ENCODE results near the gene DSCAM. TPM values are rescaled to one million over a fixed set of nuclear protein-coding genes. Genes with fewer than 3 reads are reported as not detected.

Gene DSCAM
- polyA plus RNA-seq, 1 donor = 0.85 TPM

DNA sequence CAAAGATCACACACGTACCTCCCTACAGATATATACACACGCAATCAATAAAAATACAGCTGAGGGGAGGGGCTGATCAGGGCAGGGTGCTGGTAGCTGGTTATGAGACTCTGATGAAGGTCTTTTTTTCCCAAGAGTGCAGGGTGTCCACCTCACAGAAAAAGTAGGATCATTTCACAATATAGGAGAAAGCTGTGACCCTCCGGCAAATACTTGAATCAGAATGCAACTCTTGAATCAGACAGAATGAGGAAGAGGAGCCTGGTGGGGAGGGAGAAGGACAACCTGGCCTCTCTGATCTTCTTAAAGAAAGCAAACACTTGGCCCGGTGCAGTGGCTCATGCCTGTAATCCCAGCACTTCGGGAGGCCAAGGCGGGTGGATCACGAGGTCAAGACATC is 710.4 kb downstream of the DSCAM start:
- WGBS (ENCODE audit: insufficient coverage, low lambda C conversion rate) = 100% methylated on average over 2 of the region's 7 CpGs
- H3K4me1 ChIP-seq (ENCODE audit: control insufficient read depth, insufficient read depth, low read length) = no peaks in the 10 kb centered on the region
- H3K9me3 ChIP-seq (ENCODE audit: control insufficient read depth, low read depth, low read length) = no peaks in the 10 kb centered on the region
- H3K36me3 ChIP-seq (ENCODE audit: control insufficient read depth, insufficient read depth, low read length) = no peaks in the 10 kb centered on the region
- no peaks in the 10 kb centered on the region for H3K27me3 ChIP-seq (ENCODE audit: control insufficient read depth, insufficient read depth, low read length)
- no peak overlapping the region for H3K4me3 ChIP-seq (ENCODE audit: low read length)
- H3K27ac ChIP-seq (ENCODE audit: low read length) = no peak overlapping the region
- DNase-seq = no peak

DNA sequence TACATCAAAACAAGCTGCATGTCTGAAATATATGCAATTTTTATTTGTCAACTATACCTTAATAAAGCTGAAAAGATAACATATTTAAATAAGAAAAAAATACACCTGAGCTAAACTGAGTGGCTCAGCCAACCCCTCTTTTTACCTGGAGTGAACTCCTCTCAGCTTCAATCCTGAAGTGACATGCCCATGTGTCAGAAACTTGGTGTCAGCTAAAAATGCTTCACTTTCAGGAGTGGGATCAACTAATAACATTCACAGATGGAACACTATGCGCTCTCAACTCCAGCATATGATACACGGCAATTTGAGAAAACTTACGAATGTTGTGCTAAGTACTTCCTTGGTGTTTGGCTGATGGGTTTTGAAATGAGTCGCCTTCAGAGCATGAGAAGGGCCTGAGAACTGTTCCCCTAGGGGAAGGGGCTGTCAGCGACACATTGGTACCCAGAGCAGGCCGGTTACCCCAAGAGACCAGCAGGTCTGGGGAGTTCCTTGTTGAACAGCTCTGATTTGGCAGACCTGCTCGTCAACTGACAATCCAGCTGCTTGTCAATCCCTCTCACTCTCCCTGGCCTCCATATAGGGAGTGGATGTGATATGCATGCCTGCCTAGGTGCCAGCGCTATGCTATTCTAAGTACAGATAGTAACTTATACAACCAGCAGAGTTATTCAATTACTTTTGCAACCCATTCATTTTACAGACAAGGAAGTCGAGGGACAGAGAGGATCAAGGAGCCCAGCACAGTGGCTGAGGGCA is 712.0 kb downstream of the DSCAM start:
- Histone ChIP-seq H3K27me3 (ENCODE audit: control insufficient read depth, insufficient read depth, low read length) (no peaks in the 10 kb centered on the region), H3K4me3 (ENCODE audit: low read length) (no peak overlapping the region), H3K9me3 (ENCODE audit: control insufficient read depth, low read depth, low read length) (no peaks in the 10 kb centered on the region), H3K27ac (ENCODE audit: low read length) (no peak overlapping the region), H3K4me1 (ENCODE audit: control insufficient read depth, insufficient read depth, low read length) (no peaks in the 10 kb centered on the region), H3K36me3 (ENCODE audit: control insufficient read depth, insufficient read depth, low read length) (no peaks in the 10 kb centered on the region)
- no peak for DNase-seq
- no CpG with 5 or more reads among the region's 9 CpGs for WGBS (ENCODE audit: insufficient coverage, low lambda C conversion rate)

DNA sequence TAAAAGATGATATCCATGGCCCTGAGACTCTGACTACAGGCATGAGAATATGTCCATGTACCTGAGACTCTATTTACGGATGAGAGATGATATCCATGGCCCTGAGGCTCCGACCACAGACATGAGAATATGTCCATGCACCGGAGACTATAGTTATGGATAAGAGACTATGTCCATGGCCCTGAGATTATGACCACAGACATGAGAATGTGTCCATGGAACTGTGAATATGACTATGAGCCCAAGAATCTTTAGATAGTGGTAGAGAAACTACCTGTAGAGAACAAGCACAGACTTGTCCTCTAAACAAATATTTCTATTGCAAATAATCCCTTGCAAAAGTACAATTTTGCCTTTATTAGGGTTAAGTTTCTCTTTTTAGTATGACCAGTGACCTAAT is 716.5 kb downstream of the DSCAM start:
- Histone ChIP-seq H3K4me3 (ENCODE audit: low read length) (no peak overlapping the region), H3K4me1 (ENCODE audit: control insufficient read depth, insufficient read depth, low read length) (no peaks in the 10 kb centered on the region), H3K27me3 (ENCODE audit: control insufficient read depth, insufficient read depth, low read length) (no peaks in the 10 kb centered on the region), H3K9me3 (ENCODE audit: control insufficient read depth, low read depth, low read length) (no peaks in the 10 kb centered on the region), H3K36me3 (ENCODE audit: control insufficient read depth, insufficient read depth, low read length) (no peaks in the 10 kb centered on the region), H3K27ac (ENCODE audit: low read length) (no peak overlapping the region)
- WGBS (ENCODE audit: insufficient coverage, low lambda C conversion rate) = 100% methylated on average over 1 of the region's 3 CpGs
- no peak for DNase-seq

DNA sequence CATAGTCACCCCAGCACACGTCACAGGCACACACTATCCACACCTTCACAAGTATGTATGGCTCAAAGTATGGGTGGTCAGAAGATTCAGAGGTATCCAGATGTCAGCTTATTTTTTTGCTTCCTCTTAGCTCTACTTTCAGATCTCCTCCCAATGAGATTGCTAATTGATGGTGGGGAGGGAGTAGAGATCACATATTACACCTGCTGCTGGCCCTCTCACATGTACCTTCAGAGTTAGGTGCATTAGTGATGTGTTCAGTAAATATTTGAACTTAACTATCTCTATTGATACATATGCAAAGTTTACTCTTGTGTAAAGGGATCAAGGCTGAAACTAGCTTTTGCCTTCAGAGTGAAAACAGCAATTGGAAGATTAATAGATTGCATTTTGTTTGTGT is 717.1 kb downstream of the DSCAM start:
- no peaks in the 10 kb centered on the region for H3K4me1 ChIP-seq (ENCODE audit: control insufficient read depth, insufficient read depth, low read length)
- no peaks in the 10 kb centered on the region for H3K27me3 ChIP-seq (ENCODE audit: control insufficient read depth, insufficient read depth, low read length)
- H3K4me3 ChIP-seq (ENCODE audit: low read length) = no peak overlapping the region
- no peak overlapping the region for H3K27ac ChIP-seq (ENCODE audit: low read length)
- no peaks in the 10 kb centered on the region for H3K36me3 ChIP-seq (ENCODE audit: control insufficient read depth, insufficient read depth, low read length)
- DNase-seq = no peak
- H3K9me3 ChIP-seq (ENCODE audit: control insufficient read depth, low read depth, low read length) = no peaks in the 10 kb centered on the region
- WGBS (ENCODE audit: insufficient coverage, low lambda C conversion rate) = no CpG with 5 or more reads among the region's 1 CpG

DNA sequence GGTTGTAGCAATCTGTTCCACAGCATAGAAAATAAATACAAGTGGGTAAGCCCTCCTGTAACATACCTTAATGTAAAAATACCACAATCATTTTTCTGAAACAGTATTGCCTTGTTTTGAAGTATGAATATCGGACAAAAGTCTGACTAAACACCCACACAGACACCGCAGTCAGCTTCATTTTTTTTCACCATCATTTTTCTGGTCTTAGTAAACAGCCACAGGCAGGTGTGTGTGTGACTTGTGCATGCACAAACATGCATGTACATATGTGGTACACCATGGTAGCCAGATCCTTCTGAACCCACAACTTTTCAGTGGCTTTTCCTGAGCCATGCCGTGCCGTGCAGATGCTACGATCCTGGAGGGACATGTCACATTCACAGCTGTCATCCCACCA is 718.1 kb downstream of the DSCAM start:
- H3K9me3 ChIP-seq (ENCODE audit: control insufficient read depth, low read depth, low read length) = no peaks in the 10 kb centered on the region
- 100% methylated on average over 1 of the region's 5 CpGs for WGBS (ENCODE audit: insufficient coverage, low lambda C conversion rate)

DNA sequence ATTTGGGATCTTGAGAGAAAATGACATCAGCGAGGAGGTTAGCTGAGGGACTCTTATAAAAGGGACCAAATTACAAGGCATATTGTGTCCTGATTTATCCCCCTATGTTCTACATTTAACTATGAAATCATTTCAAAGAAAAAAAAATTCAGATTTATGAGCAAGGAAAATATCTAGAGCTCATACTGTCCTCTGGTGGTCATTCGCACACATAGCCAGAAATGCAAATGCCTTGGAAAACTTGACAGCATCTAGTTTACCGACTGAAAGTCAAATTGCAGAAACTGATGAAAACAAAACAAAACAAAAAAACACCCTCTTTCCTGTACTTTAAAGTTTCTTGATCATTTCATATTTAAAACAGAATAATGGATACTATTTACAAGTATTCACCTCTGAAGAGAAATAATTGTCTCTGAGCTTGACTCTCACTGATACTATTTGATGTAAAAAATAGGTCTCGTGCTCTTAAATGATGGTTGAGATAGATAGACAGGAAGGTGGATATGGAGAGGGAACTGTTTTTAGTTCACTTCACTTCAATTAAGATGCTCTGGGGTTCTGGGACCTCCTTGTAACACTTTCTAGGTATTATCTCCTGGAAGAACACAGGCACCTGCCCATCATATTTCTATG is 725.9 kb downstream of the DSCAM start:
- no peak overlapping the region for H3K27ac ChIP-seq (ENCODE audit: low read length)
- no peak for DNase-seq
- no peaks in the 10 kb centered on the region for H3K4me1 ChIP-seq (ENCODE audit: control insufficient read depth, insufficient read depth, low read length)
- no peaks in the 10 kb centered on the region for H3K36me3 ChIP-seq (ENCODE audit: control insufficient read depth, insufficient read depth, low read length)
- H3K9me3 ChIP-seq (ENCODE audit: control insufficient read depth, low read depth, low read length) = no peaks in the 10 kb centered on the region
- H3K4me3 ChIP-seq (ENCODE audit: low read length) = no peak overlapping the region
- 28% methylated on average over 3 of the region's 4 CpGs for WGBS (ENCODE audit: insufficient coverage, low lambda C conversion rate)
- H3K27me3 ChIP-seq (ENCODE audit: control insufficient read depth, insufficient read depth, low read length) = no peaks in the 10 kb centered on the region

More for the DNA sequence above, 718.1 kb downstream of the DSCAM start:
- no peaks in the 10 kb centered on the region for H3K27me3 ChIP-seq (ENCODE audit: control insufficient read depth, insufficient read depth, low read length)
- DNase-seq = no peak
- H3K27ac ChIP-seq (ENCODE audit: low read length) = no peak overlapping the region
- no peaks in the 10 kb centered on the region for H3K36me3 ChIP-seq (ENCODE audit: control insufficient read depth, insufficient read depth, low read length)
- H3K4me1 ChIP-seq (ENCODE audit: control insufficient read depth, insufficient read depth, low read length) = no peaks in the 10 kb centered on the region
- H3K4me3 ChIP-seq (ENCODE audit: low read length) = no peak overlapping the region

DNA sequence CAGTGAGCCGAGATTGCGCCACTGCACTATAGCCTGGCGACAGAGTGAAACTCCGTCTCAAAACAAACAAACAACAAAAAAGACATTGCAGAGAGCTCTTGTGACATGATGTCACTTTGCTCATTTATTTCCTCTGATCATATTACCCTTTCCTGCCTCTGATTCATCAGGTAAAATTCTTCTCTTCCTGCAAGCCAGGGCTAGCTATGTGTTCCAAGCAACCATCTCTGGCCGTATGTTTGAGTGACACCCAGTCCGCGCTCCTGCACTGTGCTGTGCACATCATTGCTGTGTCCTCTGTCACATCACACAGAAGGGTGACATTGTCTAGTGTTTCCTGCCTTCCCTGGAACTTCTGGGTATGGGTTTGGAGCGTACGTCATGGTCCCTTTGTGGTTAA is 728.4 kb downstream of the DSCAM start:
- DNase-seq = no peak
- WGBS (ENCODE audit: insufficient coverage, low lambda C conversion rate) = no CpG with 5 or more reads among the region's 9 CpGs
- H3K27ac ChIP-seq (ENCODE audit: low read length) = no peak overlapping the region
- no peaks in the 10 kb centered on the region for H3K27me3 ChIP-seq (ENCODE audit: control insufficient read depth, insufficient read depth, low read length)
- H3K36me3 ChIP-seq (ENCODE audit: control insufficient read depth, insufficient read depth, low read length) = no peaks in the 10 kb centered on the region
- H3K9me3 ChIP-seq (ENCODE audit: control insufficient read depth, low read depth, low read length) = no peaks in the 10 kb centered on the region
- H3K4me3 ChIP-seq (ENCODE audit: low read length) = no peak overlapping the region
- H3K4me1 ChIP-seq (ENCODE audit: control insufficient read depth, insufficient read depth, low read length) = no peaks in the 10 kb centered on the region

DNA sequence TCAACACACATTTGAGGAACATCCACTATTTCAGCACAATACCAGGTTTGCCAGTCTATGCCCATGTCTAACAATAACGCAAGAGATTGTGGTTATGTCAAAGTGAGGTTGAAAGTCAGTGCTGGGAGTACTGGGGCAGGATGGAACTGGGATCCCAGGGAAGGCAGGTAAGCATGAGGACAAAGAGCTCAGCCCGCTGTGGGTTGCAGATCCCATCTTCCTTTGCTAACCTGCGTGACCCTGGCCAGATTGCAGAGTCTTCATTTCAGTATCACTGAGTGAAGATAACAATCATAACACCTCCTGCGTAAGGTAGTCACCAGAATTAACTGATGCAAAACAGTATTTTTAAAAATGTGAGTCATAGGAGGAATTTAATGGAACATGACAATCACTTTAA is 729.7 kb downstream of the DSCAM start:
- Histone ChIP-seq H3K27ac (ENCODE audit: low read length) (no peak overlapping the region), H3K36me3 (ENCODE audit: control insufficient read depth, insufficient read depth, low read length) (no peaks in the 10 kb centered on the region), H3K4me1 (ENCODE audit: control insufficient read depth, insufficient read depth, low read length) (no peaks in the 10 kb centered on the region), H3K4me3 (ENCODE audit: low read length) (no peak overlapping the region), H3K27me3 (ENCODE audit: control insufficient read depth, insufficient read depth, low read length) (no peaks in the 10 kb centered on the region), H3K9me3 (ENCODE audit: control insufficient read depth, low read depth, low read length) (no peaks in the 10 kb centered on the region)
- no peak for DNase-seq
- 100% methylated on average over 1 of the region's 4 CpGs for WGBS (ENCODE audit: insufficient coverage, low lambda C conversion rate)

DNA sequence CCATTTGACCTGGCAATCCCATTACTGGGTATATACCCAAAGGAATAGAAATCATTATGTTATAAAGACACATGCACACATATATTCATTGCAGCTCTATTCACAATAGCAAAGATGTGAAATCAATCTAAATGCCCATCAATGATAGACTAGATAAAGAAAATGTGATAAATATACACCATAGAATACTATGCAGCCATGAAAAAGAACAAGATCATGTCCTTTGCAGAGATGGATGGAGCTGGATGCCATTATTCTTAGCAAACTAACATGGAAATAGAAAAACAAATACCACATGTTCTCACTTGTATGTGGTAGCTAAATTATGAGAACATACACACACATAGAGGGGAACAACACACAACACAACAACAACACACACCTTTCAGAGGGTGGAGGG is 731.2 kb downstream of the DSCAM start:
- Histone ChIP-seq H3K36me3 (ENCODE audit: control insufficient read depth, insufficient read depth, low read length) (no peaks in the 10 kb centered on the region), H3K27me3 (ENCODE audit: control insufficient read depth, insufficient read depth, low read length) (no peaks in the 10 kb centered on the region), H3K4me1 (ENCODE audit: control insufficient read depth, insufficient read depth, low read length) (no peaks in the 10 kb centered on the region), H3K9me3 (ENCODE audit: control insufficient read depth, low read depth, low read length) (no peaks in the 10 kb centered on the region), H3K4me3 (ENCODE audit: low read length) (no peak overlapping the region), H3K27ac (ENCODE audit: low read length) (no peak overlapping the region)
- DNase-seq = no peak

DNA sequence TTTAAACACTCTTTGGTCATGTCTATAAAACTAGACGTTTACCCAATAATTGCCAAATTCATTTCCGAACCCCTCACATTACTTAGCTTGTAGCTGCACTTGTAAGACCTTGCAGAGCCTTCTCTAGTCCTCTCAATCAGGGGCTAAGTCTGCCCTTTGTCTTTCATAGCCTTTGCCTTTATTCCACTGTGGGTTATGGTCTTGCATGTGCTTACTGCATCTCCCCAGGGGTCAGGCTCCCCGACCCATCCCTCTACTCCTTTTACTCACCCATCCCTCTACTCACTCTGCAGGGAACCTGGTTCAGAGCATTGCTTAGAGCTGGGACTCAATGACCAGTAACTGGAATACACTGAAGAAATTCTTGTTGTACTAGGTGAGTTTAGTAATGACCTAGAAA is 744.3 kb downstream of the DSCAM start:
- H3K27ac ChIP-seq (ENCODE audit: low read length) = no peak overlapping the region
- no peaks in the 10 kb centered on the region for H3K9me3 ChIP-seq (ENCODE audit: control insufficient read depth, low read depth, low read length)
- H3K4me1 ChIP-seq (ENCODE audit: control insufficient read depth, insufficient read depth, low read length) = no peaks in the 10 kb centered on the region
- no peaks in the 10 kb centered on the region for H3K27me3 ChIP-seq (ENCODE audit: control insufficient read depth, insufficient read depth, low read length)
- no peak for DNase-seq
- whole genome bisulfite sequencing (ENCODE audit: insufficient coverage, low lambda C conversion rate) = 94% methylated on average over 2 of the region's 3 CpGs
- H3K4me3 ChIP-seq (ENCODE audit: low read length) = no peak overlapping the region
- H3K36me3 ChIP-seq (ENCODE audit: control insufficient read depth, insufficient read depth, low read length) = no peaks in the 10 kb centered on the region

DNA sequence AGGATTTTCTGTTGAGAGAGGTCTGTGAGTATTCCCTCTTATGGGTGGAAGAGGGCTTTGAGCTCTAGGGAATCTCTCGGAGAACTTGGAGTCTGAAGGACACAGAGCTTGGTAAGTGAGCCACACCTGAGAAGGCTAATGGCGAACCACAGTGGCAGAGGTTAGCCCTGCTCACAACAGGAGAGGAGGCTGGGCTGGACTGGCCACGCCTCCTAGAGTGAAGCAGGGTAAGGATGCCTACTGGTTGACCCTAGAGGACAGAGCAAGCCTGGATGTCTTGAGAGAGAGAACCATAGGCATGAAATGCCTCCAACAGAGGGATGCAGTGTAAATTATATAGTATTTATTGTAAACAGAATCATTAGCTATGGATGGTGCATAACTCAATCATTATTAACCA is 747.1 kb downstream of the DSCAM start:
- no peaks in the 10 kb centered on the region for H3K9me3 ChIP-seq (ENCODE audit: control insufficient read depth, low read depth, low read length)
- no peaks in the 10 kb centered on the region for H3K4me1 ChIP-seq (ENCODE audit: control insufficient read depth, insufficient read depth, low read length)
- H3K36me3 ChIP-seq (ENCODE audit: control insufficient read depth, insufficient read depth, low read length) = no peaks in the 10 kb centered on the region
- DNase-seq = no peak
- H3K27ac ChIP-seq (ENCODE audit: low read length) = no peak overlapping the region
- WGBS (ENCODE audit: insufficient coverage, low lambda C conversion rate) = no CpG with 5 or more reads among the region's 3 CpGs
- H3K4me3 ChIP-seq (ENCODE audit: low read length) = no peak overlapping the region
- H3K27me3 ChIP-seq (ENCODE audit: control insufficient read depth, insufficient read depth, low read length) = no peaks in the 10 kb centered on the region

All from large intestine (tissue), 3 donors.